Natural killer cell (primary cell): ENCODE data around the gene ABR. TPM values are rescaled to one million over a fixed set of nuclear protein-coding genes. Genes with fewer than 3 reads are reported as not detected.

Experiments used
- ATAC-seq, 3 donors: fragments of 150-1000 bp in 2 of 3; fragments of 200-7000 bp in 1 of 3; cut with Tn5 transposase; 1 replicate in 1 of 3; 2 replicates in 2 of 3; pipeline ENCODE4 v1.10.0; 2021; ENCODE audit warnings: mild to moderate bottlenecking in 2 of 3, moderate library complexity in 2 of 3
- DNase-seq, 2 donors: peaks; one replicate each; pipeline versions ENCODE4 v3.0.0 to v3.0.0-alpha.2; 2013 to 2021; ENCODE audit warnings: mixed read lengths in 1 of 2
- H3K27ac ChIP-seq: one replicate; pipeline ENCODE4 v1.5.1; 2013; ENCODE audit warnings: mild to moderate bottlenecking, low read length
- H3K27me3 ChIP-seq: one replicate; pipeline ENCODE4 v1.6.1; 2013; ENCODE audit warnings: low read length; ENCODE audit not compliant: control insufficient read depth, insufficient read depth
- H3K36me3 ChIP-seq: one replicate; pipeline ENCODE4 v1.6.1; 2013; ENCODE audit warnings: low read length; ENCODE audit not compliant: control insufficient read depth, insufficient read depth
- H3K4me1 ChIP-seq: one replicate; pipeline ENCODE4 v1.6.1; 2013; ENCODE audit warnings: low read length; ENCODE audit not compliant: control insufficient read depth, insufficient read depth
- H3K4me3 ChIP-seq: one replicate; pipeline ENCODE4 v1.5.1; 2013; ENCODE audit warnings: low read length
- H3K9me3 ChIP-seq: one replicate; pipeline ENCODE4 v1.6.1; 2013; ENCODE audit warnings: low read length; ENCODE audit not compliant: control insufficient read depth, insufficient read depth
- H3K27ac Mint-ChIP-seq, 2 donors: one replicate each; pipeline ENCODE4 v1.8.0; 2022; ENCODE audit warnings: mild to moderate bottlenecking in 2 of 2, mixed read lengths in 2 of 2, moderate library complexity in 1 of 2
- H3K27me3 Mint-ChIP-seq, 2 donors: one replicate each; pipeline ENCODE4 v1.8.0; 2022; ENCODE audit warnings: low read depth in 2 of 2, mixed read lengths in 2 of 2
- H3K36me3 Mint-ChIP-seq: one replicate; pipeline ENCODE4 v1.8.0; 2022; ENCODE audit warnings: mixed read lengths
- H3K4me1 Mint-ChIP-seq, 2 donors: one replicate each; pipeline ENCODE4 v1.8.0; 2022; ENCODE audit warnings: mixed read lengths in 2 of 2
- H3K4me3 Mint-ChIP-seq: one replicate; pipeline ENCODE4 v1.8.0; 2022; ENCODE audit warnings: mild to moderate bottlenecking, moderate library complexity, mixed read lengths
- H3K9me3 Mint-ChIP-seq, 2 donors: one replicate each; pipeline ENCODE4 v1.8.0; 2022; ENCODE audit warnings: mixed read lengths in 2 of 2
- CTCF ChIP-seq: fragments of 200-600 bp; IDR thresholded peaks from one replicate; pipeline ENCODE4 v1.8.0; 2022; ENCODE audit warnings: antibody characterized with exemption
- WGBS: methylation state at CpG from one replicate; pipeline ENCODE4 v1.1.7; 2013; ENCODE audit warnings: missing lambda C conversion rate; ENCODE audit not compliant: insufficient coverage; 5-methylcytosine and 5-hydroxymethylcytosine counted together
- intact Hi-C: fragments of 100-400 bp; cut with micrococcal nuclease; formaldehyde crosslinking; loops from one replicate; pipeline ENCODE4 v1.14.2; 2022
- total RNA-seq, 4 donors: library from RNA; stranded (reverse); fragments of 120-200 nt in 1 of 4; gene quantifications; one replicate each; pipeline versions ENCODE4 v1.2.3 to v1.2.4, GENCODE V29; 2013 to 2022

Gene ABR
- total RNA-seq, 3 donors from 2014 or later (not counting 1 experiment from before 2014, with no cell fraction given), result 155 to 215 (median 163) TPM

GRCh38 chr17:970364-970763, 209.4 kb downstream of the ABR start:
- H3K9me3 Mint-ChIP-seq, result no peaks in the 10 kb centered on the region
- no peaks in the 10 kb centered on the region for H3K4me1 Mint-ChIP-seq
- H3K27ac Mint-ChIP-seq, result no peak overlapping the region
- H3K27me3 Mint-ChIP-seq, result peaks cover 22 to 47% of the 10 kb centered on the region in 2 donors
- Histone ChIP-seq H3K4me1 (no peaks in the 10 kb centered on the region), H3K27me3 (peaks cover under 1% of the 10 kb centered on the region), H3K9me3 (no peaks in the 10 kb centered on the region), H3K36me3 (no peaks in the 10 kb centered on the region), H3K27ac (no peak overlapping the region), H3K4me3 (no peak overlapping the region)
- 66% methylated on average over 9 of the region's 9 CpGs for WGBS
- no peak overlapping the region for H3K4me3 Mint-ChIP-seq
- no peaks in the 10 kb centered on the region for H3K36me3 Mint-ChIP-seq
- TF ChIP-seq CTCF, result no peak
- ATAC-seq, result no peak
- DNase-seq, result no peak
- intact Hi-C loops, result no loop called here

GRCh38 chr17:969811-970355, 209.9 kb downstream of the ABR start:
- Mint-ChIP-seq H3K4me3 (no peak overlapping the region), H3K9me3 (no peaks in the 10 kb centered on the region), H3K27me3 (peaks cover 22 to 43% of the 10 kb centered on the region in 2 donors), H3K36me3 (no peaks in the 10 kb centered on the region), H3K4me1 (no peaks in the 10 kb centered on the region), H3K27ac (no peak overlapping the region)
- intact Hi-C loops, result no loop called here
- 64% methylated on average over 18 of the region's 18 CpGs for WGBS
- Histone ChIP-seq H3K9me3 (no peaks in the 10 kb centered on the region), H3K27ac (no peak overlapping the region), H3K4me1 (no peaks in the 10 kb centered on the region), H3K36me3 (no peaks in the 10 kb centered on the region), H3K27me3 (no peaks in the 10 kb centered on the region), H3K4me3 (no peak overlapping the region)
- ATAC-seq (no peak), DNase-seq (no peak)
- TF ChIP-seq CTCF, result no peak

- Histone ChIP-seq H3K4me3 (no peak overlapping the region), H3K4me1 (no peaks in the 10 kb centered on the region), H3K27ac (no peak overlapping the region), H3K9me3 (no peaks in the 10 kb centered on the region), H3K27me3 (no peaks in the 10 kb centered on the region), H3K36me3 (no peaks in the 10 kb centered on the region)
- no peaks in the 10 kb centered on the region for H3K4me1 Mint-ChIP-seq
- H3K27ac Mint-ChIP-seq, result no peak overlapping the region
- TF ChIP-seq CTCF, result no peak
- no peak overlapping the region for H3K4me3 Mint-ChIP-seq
- ATAC-seq (no peak), DNase-seq (no peak)
- no peaks in the 10 kb centered on the region for H3K36me3 Mint-ChIP-seq
- 90% methylated on average over 24 of the region's 24 CpGs for WGBS
- intact Hi-C loops, result no loop called here
- peaks cover 18 to 37% of the 10 kb centered on the region in 2 donors for H3K27me3 Mint-ChIP-seq
- no peaks in the 10 kb centered on the region for H3K9me3 Mint-ChIP-seq
Observed at GRCh38 chr17:968812-969730, 210.7 kb downstream of the ABR start.
